Tibial nerve (tissue), 4 donors: ENCODE measurements around the gene FAM241A.

Experiments used
- EP300 ChIP-seq, 2 donors: sonication (generic); formaldehyde crosslinking; IDR thresholded peaks; one replicate each; pipeline ENCODE4 v1.6.1; 2017; ENCODE audit warnings: antibody characterized with exemption in 2 of 2, mild to moderate bottlenecking in 1 of 2
- TF ChIP-seq, protein P1 (sequence below), 5 experiments: fragments of 200-600 bp in 3 of 5; fragments of 450-650 bp in 2 of 5; sonication (generic) in 3 of 5; IDR thresholded peaks; one replicate each; pipeline ENCODE4 v1.5.1; 2016 to 2019; ENCODE audit warnings: antibody characterized with exemption in 5 of 5, mild to moderate bottlenecking in 3 of 5, moderate library complexity in 2 of 5

DNA sequence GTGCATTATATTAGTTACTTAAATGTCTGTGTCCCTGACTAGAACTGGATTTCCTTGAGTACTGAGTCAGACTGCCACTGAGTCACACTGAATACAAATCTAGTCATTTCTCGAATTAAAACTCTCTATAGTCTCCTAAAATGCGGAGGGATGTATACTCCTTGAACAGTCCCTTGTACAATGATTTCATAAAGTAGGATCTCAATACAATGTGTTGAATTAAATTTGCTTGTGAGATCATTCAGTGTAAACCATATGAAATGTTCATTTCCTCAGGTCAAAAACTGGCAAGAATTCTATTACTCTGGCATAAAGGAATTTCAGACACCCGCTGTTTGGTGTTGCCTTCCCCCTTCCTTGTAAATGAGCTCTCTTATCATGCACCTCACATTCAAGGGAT lies 17.5 kb upstream of the FAM241A start:
- no peak for TF ChIP-seq EP300 (IDR thresholded peaks at IDR 0.05)
- TF ChIP-seq, protein P1, sequence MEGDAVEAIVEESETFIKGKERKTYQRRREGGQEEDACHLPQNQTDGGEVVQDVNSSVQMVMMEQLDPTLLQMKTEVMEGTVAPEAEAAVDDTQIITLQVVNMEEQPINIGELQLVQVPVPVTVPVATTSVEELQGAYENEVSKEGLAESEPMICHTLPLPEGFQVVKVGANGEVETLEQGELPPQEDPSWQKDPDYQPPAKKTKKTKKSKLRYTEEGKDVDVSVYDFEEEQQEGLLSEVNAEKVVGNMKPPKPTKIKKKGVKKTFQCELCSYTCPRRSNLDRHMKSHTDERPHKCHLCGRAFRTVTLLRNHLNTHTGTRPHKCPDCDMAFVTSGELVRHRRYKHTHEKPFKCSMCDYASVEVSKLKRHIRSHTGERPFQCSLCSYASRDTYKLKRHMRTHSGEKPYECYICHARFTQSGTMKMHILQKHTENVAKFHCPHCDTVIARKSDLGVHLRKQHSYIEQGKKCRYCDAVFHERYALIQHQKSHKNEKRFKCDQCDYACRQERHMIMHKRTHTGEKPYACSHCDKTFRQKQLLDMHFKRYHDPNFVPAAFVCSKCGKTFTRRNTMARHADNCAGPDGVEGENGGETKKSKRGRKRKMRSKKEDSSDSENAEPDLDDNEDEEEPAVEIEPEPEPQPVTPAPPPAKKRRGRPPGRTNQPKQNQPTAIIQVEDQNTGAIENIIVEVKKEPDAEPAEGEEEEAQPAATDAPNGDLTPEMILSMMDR (IDR thresholded peaks at IDR 0.05) = no peak
